GM10847 (cell line): ENCODE measurements around the gene MACROD2.

Source experiments
- POLR2A ChIP-seq: IDR thresholded peaks from 2 replicates; pipeline ENCODE4 v1.6.1; 2011; ENCODE audit not compliant: insufficient read length; ENCODE audit errors: extremely low read depth

Gene MACROD2

GRCh38 chr20:14673164-14673563 is 677.8 kb downstream of the MACROD2 start:
- no peak for TF ChIP-seq POLR2A

GRCh38 chr20:14677455-14677854 is 682.1 kb downstream of the MACROD2 start:
- no peak for TF ChIP-seq POLR2A

- no peak for TF ChIP-seq POLR2A
Observed at GRCh38 chr20:14685183-14685582, 689.9 kb downstream of the MACROD2 start.

- no peak for TF ChIP-seq POLR2A
Observed at GRCh38 chr20:14687313-14687712, 692.0 kb downstream of the MACROD2 start.

GRCh38 chr20:14688005-14688404 is 692.7 kb downstream of the MACROD2 start:
- TF ChIP-seq POLR2A, result no peak

GRCh38 chr20:14691994-14692393 is 696.7 kb downstream of the MACROD2 start:
- no peak for TF ChIP-seq POLR2A

- no peak for TF ChIP-seq POLR2A
Observed at GRCh38 chr20:14696478-14696877, 701.2 kb downstream of the MACROD2 start.

GRCh38 chr20:14696937-14697336 is 701.6 kb downstream of the MACROD2 start:
- no peak for TF ChIP-seq POLR2A

GRCh38 chr20:14698125-14698524 is 702.8 kb downstream of the MACROD2 start:
- TF ChIP-seq POLR2A, result no peak

- TF ChIP-seq POLR2A, result no peak
Observed at GRCh38 chr20:14698605-14699373, 703.5 kb downstream of the MACROD2 start.

GRCh38 chr20:14700639-14700960 is 705.3 kb downstream of the MACROD2 start:
- TF ChIP-seq POLR2A, result no peak

GRCh38 chr20:14701326-14701725 is 706.0 kb downstream of the MACROD2 start:
- no peak for TF ChIP-seq POLR2A

- no peak for TF ChIP-seq POLR2A
Observed at GRCh38 chr20:14706555-14706954, 711.2 kb downstream of the MACROD2 start.

- no peak for TF ChIP-seq POLR2A
Observed at GRCh38 chr20:14707026-14707680, 711.8 kb downstream of the MACROD2 start.

GRCh38 chr20:14707865-14708596 is 712.7 kb downstream of the MACROD2 start:
- no peak for TF ChIP-seq POLR2A

- TF ChIP-seq POLR2A, result no peak
Observed at GRCh38 chr20:14709439-14709838, 714.1 kb downstream of the MACROD2 start.
